Keratinocyte (primary cell): ENCODE data around the gene SRSF12. TPM values are rescaled to one million over a fixed set of nuclear protein-coding genes. Genes with fewer than 3 reads are reported as not detected.

Experiments used
- DNase-seq: peaks from one replicate; pipeline ENCODE4 v3.0.0-alpha.2; 2011; ENCODE audit warnings: low read depth, missing footprints, low spot score
- FAIRE-seq: peaks from 2 replicates; lab custom pipeline; 2011; peaks lifted over from hg19 to GRCh38; lab: Jason Lieb, UNC
- H2AFZ ChIP-seq: 2 replicates; pipeline ENCODE4 v1.6.0; 2012; ENCODE audit warnings: low read length, control low read depth, inconsistent platforms; ENCODE audit not compliant: control insufficient read depth
- H3K27ac ChIP-seq: 2 replicates; pipeline ENCODE4 v1.5.1; 2011; ENCODE audit warnings: low read length; ENCODE audit not compliant: control insufficient read depth, insufficient read depth
- H3K27me3 ChIP-seq: 3 replicates; pipeline ENCODE4 v1.6.0; 2011; ENCODE audit warnings: low read length; ENCODE audit not compliant: control insufficient read depth, insufficient read depth; ENCODE audit errors: extremely low read depth
- H3K36me3 ChIP-seq, 2 experiments: 2 replicates in 1 of 2; 3 replicates in 1 of 2; pipeline ENCODE4 v1.5.1; 2011; ENCODE audit warnings: low read length in 2 of 2, mild to moderate bottlenecking in 1 of 2; ENCODE audit not compliant: control insufficient read depth in 2 of 2, insufficient read depth in 2 of 2; ENCODE audit errors: extremely low read depth in 1 of 2
- H3K4me1 ChIP-seq: 3 replicates; pipeline ENCODE4 v1.5.1; 2011; ENCODE audit warnings: low read length; ENCODE audit not compliant: control insufficient read depth, insufficient read depth; ENCODE audit errors: extremely low read depth
- H3K4me2 ChIP-seq: 3 replicates; pipeline ENCODE4 v1.6.0; 2011; ENCODE audit warnings: low read depth, low read length; ENCODE audit not compliant: control insufficient read depth, insufficient read depth; ENCODE audit errors: extremely low read depth
- H3K4me3 ChIP-seq, 3 experiments: fragments of 200-600 bp in 1 of 3; sonication (generic) in 1 of 3; 2 replicates in 2 of 3; 3 replicates in 1 of 3; pipeline ENCODE4 v1.5.1; 2011 to 2016; ENCODE audit warnings: low read length in 3 of 3, mild to moderate bottlenecking in 3 of 3, control low read depth in 2 of 3, inconsistent platforms in 1 of 3, low read depth in 1 of 3, mixed read lengths in 1 of 3, mixed run types in 1 of 3, moderate library complexity in 1 of 3; ENCODE audit not compliant: control insufficient read depth in 2 of 3, insufficient read depth in 2 of 3; ENCODE audit errors: extremely low read depth in 1 of 3
- H3K79me2 ChIP-seq: 2 replicates; pipeline ENCODE4 v1.6.0; 2012; ENCODE audit warnings: low read length; ENCODE audit not compliant: control insufficient read depth, insufficient read depth
- H3K9ac ChIP-seq: 3 replicates; pipeline ENCODE4 v1.6.0; 2011; ENCODE audit warnings: low read length; ENCODE audit not compliant: control insufficient read depth, insufficient read depth; ENCODE audit errors: extremely low read depth
- H3K9me1 ChIP-seq: 3 replicates; pipeline ENCODE4 v1.6.0; 2011; ENCODE audit warnings: low read length; ENCODE audit not compliant: control insufficient read depth, insufficient read depth; ENCODE audit errors: extremely low read depth
- H3K9me3 ChIP-seq: 2 replicates; pipeline ENCODE4 v1.5.1; 2012; ENCODE audit warnings: low read depth, low read length; ENCODE audit not compliant: control insufficient read depth
- H4K20me1 ChIP-seq: 3 replicates; pipeline ENCODE4 v1.6.0; 2011; ENCODE audit warnings: low read length; ENCODE audit not compliant: control insufficient read depth, insufficient read depth; ENCODE audit errors: extremely low read depth
- EZH2 ChIP-seq: IDR thresholded peaks from one replicate; pipeline ENCODE4 v1.6.1; 2012; ENCODE audit warnings: inconsistent platforms, mild to moderate bottlenecking, low read length, moderate library complexity
- dilution Hi-C: fragments of 300-500 bp; cut with MboI; formaldehyde crosslinking; loops from one replicate; pipeline ENCODE4 v1.7.0; 2020; ENCODE audit warnings: low sequenced_read_pairs; ENCODE audit not compliant: extremely low pct_ligation_motif_present
- polyA minus RNA-seq, 3 experiments: library from RNA; depleted of rRNA, polyadenylated mRNA; stranded (reverse); fragments of >200 nt; gene quantifications; 1 replicate in 1 of 3; 2 replicates in 1 of 3; 3 replicates in 1 of 3; pipeline ENCODE4 v1.2.3, GENCODE V29; 2011
- polyA plus RNA-seq, 5 experiments: library from polyadenylated mRNA; depleted of rRNA in 3 of 5; stranded (reverse) in 3 of 5; stranded (forward) in 1 of 5; unstranded in 1 of 5; fragments of >200 nt; gene quantifications; 1 replicate in 1 of 5; 2 replicates in 3 of 5; 3 replicates in 1 of 5; pipeline versions ENCODE4 v1.2.1 to v1.2.3, GENCODE V29; 2011 to 2012; ENCODE audit warnings: missing spikeins in 2 of 5, low read depth in 1 of 5, low replicate concordance in 1 of 5
- TF ChIP-seq, protein P1 (sequence below), 3 experiments: IDR thresholded peaks in 1 of 3; conservative IDR thresholded peaks in 1 of 3; optimal IDR thresholded peaks in 1 of 3; 2 replicates in 2 of 3; 3 replicates in 1 of 3; pipeline versions ENCODE3 to v1.5.1; 2011; ENCODE audit warnings: low read length in 3 of 3, mild to moderate bottlenecking in 3 of 3, moderate library complexity in 2 of 3, control low read depth in 1 of 3, inconsistent platforms in 1 of 3; ENCODE audit not compliant: insufficient read depth in 2 of 3; ENCODE audit errors: extremely low read depth in 1 of 3

Gene SRSF12
- polyA plus RNA-seq = 0.16 to 0.28 TPM (median 0.19 TPM) in 3 replicates
- 0.16 TPM for polyA plus RNA-seq (2011; ENCODE audit: low read depth)
- polyA plus RNA-seq (2011; cell fraction: cytosol; rRNA removed) = 0.23 and 0.49 TPM in 2 replicates
- polyA plus RNA-seq (2011; cell fraction: nucleus; rRNA removed) = 0.10 and 0.28 TPM in 2 replicates
- polyA plus RNA-seq (2012; ENCODE audit: low replicate concordance) = 0.17 and 0.42 TPM in 2 replicates
- 0.16 to 0.46 TPM in 2 of 3 replicates, not detected in the other for polyA minus RNA-seq
- not detected for polyA minus RNA-seq (2011; cell fraction: cytosol; rRNA and poly(A)+ RNA removed)
- polyA minus RNA-seq (2011; cell fraction: nucleus; rRNA and poly(A)+ RNA removed) = 0.11 TPM in 1 of 2 replicates, not detected in the other

DNA sequence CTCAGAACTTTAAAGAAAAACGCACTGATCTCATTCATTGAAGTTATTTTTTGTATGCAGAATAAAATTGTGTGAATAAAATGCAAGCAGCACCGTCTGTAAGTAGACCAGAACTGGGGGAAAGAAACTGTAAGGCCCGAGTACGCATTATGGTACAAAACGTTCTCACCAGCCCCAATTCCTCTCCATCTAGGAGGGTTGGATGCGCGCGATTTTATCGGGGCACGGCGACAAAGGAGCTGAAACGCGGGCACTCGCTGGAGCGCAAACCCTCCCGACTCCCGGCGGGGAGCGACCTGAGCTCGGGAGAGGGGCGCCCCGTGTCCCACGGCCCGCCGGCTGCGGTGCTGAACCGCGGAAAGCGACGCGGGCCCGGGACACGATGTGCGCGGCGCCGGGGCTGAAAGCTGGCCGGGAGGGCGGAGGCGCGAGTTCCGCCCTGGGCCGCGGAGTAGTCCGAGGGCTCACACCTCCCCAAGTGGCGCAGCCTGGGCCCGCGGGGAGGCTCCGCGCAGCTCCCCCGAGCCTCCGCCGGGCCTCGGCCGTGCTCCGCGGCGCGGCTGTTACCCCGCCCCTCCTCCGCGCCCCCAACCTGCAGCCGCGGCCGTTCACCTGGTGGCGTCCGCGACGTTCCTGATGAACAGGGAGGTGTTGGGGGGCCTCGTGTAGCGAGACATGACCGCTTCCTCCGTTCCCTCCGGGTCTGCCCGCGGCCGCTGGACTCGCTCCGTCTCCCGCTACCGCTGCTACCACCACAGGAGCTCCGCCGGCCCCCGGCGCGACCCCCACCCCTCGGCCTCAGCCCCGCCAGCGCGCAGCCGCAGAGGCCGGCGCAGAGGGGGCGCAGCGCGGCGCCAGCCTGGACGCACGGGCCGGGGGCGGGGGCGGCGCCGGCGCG is at the start of gene SRSF12:
SRSF12 (minus strand) TSS at position 861 of the 898 bp plus-strand sequence; CDS start at position 677, 184 bp downstream.
- Histone ChIP-seq H3K9me3 (no peaks in the 10 kb centered on the region), H3K4me3 (peak within 1 kb of the TSS; percentile 51 to 67 (median 66)), H3K4me2 (peak within 1 kb of the TSS; percentile 91), H2AFZ (peak within 1 kb of the TSS; percentile 87), H3K9me1 (no peaks in the 10 kb centered on the region), H3K27me3 (peaks cover 12% of the 10 kb centered on the region), H3K36me3 (no peaks in the 10 kb centered on the region), H3K27ac (no peak within 1 kb of the TSS), H3K4me1 (no peaks in the 10 kb centered on the region), H3K9ac (peak within 1 kb of the TSS; percentile 56), H4K20me1 (no peaks in the 10 kb centered on the region), H3K79me2 (no peaks in the 10 kb centered on the region)
- FAIRE-seq (no peak), DNase-seq (no peak)
- TF ChIP-seq, protein P1, sequence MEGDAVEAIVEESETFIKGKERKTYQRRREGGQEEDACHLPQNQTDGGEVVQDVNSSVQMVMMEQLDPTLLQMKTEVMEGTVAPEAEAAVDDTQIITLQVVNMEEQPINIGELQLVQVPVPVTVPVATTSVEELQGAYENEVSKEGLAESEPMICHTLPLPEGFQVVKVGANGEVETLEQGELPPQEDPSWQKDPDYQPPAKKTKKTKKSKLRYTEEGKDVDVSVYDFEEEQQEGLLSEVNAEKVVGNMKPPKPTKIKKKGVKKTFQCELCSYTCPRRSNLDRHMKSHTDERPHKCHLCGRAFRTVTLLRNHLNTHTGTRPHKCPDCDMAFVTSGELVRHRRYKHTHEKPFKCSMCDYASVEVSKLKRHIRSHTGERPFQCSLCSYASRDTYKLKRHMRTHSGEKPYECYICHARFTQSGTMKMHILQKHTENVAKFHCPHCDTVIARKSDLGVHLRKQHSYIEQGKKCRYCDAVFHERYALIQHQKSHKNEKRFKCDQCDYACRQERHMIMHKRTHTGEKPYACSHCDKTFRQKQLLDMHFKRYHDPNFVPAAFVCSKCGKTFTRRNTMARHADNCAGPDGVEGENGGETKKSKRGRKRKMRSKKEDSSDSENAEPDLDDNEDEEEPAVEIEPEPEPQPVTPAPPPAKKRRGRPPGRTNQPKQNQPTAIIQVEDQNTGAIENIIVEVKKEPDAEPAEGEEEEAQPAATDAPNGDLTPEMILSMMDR (optimal IDR thresholded peaks at IDR 0.05 in 1 of 3, IDR thresholded peaks at IDR 0.05 in 1 of 3, conservative IDR thresholded peaks at IDR 0.05 in 1 of 3; ENCODE audit: extremely low read depth in 1 of 3, insufficient read depth in 2 of 3, low read length in 3 of 3) = no peak
- peak; percentile 37 for TF ChIP-seq EZH2
- dilution Hi-C loops = no loop called here

DNA sequence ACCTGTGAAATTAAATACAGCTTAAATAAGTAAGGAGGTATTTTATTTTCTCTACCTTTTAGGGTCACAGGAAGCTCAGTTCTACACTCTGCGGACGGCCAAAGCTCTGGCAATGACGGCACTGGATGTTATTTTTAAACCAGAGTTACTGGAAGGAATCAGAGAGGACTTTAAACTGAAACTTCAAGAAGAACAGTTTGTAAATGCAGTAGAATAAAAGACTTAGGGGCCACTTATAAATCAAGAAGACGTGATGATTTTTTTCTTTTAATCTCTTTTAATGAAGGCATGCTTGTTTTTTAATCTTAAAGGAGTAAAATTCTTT is 44.1 kb upstream of the SRSF12 start:
- FAIRE-seq = no peak
- no peak for DNase-seq
- TF ChIP-seq EZH2 = no peak
- TF ChIP-seq, protein P1 (optimal IDR thresholded peaks at IDR 0.05 in 1 of 3, IDR thresholded peaks at IDR 0.05 in 1 of 3, conservative IDR thresholded peaks at IDR 0.05 in 1 of 3; ENCODE audit: extremely low read depth in 1 of 3, insufficient read depth in 2 of 3, low read length in 3 of 3) = no peak

More for the DNA sequence above, 44.1 kb upstream of the SRSF12 start:
- no peak overlapping the region for H3K27ac ChIP-seq
- no peaks in the 10 kb centered on the region for H3K27me3 ChIP-seq
- H3K4me1 ChIP-seq = no peaks in the 10 kb centered on the region
- peaks cover 5 to 7% of the 10 kb centered on the region in 2 experiments for H3K36me3 ChIP-seq
- no peaks in the 10 kb centered on the region for H3K9me3 ChIP-seq
- no peak overlapping the region for H3K4me2 ChIP-seq
- H2AFZ ChIP-seq = no peak overlapping the region
- H3K9ac ChIP-seq = no peak overlapping the region
- no peaks in the 10 kb centered on the region for H3K79me2 ChIP-seq
- H3K4me3 ChIP-seq = no peak overlapping the region
- no peaks in the 10 kb centered on the region for H3K9me1 ChIP-seq
- dilution Hi-C loops = no loop called here
- H4K20me1 ChIP-seq = no peaks in the 10 kb centered on the region
